ENCODE measurements around the gene SKIDA1.
A peak's percentile ranks its signal among the peaks of the same experiment; 100 is the strongest.

DNA sequence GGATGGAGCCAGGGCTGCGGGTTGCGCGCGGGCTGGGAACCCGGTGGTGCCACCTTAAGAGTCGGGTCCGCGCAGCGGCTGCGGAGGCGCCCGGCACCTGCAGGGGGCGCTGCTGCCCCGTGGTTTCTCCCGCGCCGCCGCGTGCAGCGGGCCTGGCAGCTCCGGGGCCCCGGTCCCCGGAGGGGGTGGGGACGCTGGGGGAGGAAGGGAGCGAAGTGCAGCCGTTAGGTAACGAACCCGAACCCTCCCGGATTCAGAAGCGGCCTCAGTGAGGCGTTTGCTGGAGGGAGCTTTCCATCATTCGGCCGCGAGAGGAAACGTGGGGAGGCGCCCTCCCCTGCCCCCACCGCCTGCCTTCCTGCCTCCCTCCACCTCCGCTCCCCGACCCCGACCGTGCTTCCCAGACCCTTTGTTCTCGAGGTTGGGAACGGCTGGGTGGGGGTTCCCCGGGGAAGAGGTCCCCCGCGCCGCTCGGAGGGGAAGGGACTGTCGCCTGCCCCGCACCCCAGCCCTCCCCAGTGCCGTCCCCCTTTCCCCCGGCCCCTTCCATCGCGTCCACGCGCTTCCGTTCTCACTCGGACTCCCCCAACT is 29.6 kb downstream of the SKIDA1 start:
- TF ChIP-seq, protein P1, sequence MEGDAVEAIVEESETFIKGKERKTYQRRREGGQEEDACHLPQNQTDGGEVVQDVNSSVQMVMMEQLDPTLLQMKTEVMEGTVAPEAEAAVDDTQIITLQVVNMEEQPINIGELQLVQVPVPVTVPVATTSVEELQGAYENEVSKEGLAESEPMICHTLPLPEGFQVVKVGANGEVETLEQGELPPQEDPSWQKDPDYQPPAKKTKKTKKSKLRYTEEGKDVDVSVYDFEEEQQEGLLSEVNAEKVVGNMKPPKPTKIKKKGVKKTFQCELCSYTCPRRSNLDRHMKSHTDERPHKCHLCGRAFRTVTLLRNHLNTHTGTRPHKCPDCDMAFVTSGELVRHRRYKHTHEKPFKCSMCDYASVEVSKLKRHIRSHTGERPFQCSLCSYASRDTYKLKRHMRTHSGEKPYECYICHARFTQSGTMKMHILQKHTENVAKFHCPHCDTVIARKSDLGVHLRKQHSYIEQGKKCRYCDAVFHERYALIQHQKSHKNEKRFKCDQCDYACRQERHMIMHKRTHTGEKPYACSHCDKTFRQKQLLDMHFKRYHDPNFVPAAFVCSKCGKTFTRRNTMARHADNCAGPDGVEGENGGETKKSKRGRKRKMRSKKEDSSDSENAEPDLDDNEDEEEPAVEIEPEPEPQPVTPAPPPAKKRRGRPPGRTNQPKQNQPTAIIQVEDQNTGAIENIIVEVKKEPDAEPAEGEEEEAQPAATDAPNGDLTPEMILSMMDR (conservative IDR thresholded peaks at IDR 0.05) = peak; percentile 97
- TF ChIP-seq ZFX (IDR thresholded peaks at IDR 0.05) = no peak
